AG09309 (cell line): Measurements from ENCODE around the gene DNAH3.
"Not testable (repeated sequence)": the region's sequence is repeated elsewhere in the genome, so short reads cannot be mapped to it uniquely, and the experiment has no call there.

ENCODE experiments used
- DNase-seq: peaks from one replicate; pipeline ENCODE4 v3.0.0-alpha.2; 2010; ENCODE audit warnings: low read depth
- H3K4me3 ChIP-seq: 2 replicates; pipeline ENCODE4 v1.5.1; 2011; ENCODE audit warnings: mild to moderate bottlenecking, low read depth, low read length, moderate library complexity; ENCODE audit not compliant: control insufficient read depth
- CTCF ChIP-seq: IDR thresholded peaks from 2 replicates; pipeline ENCODE4 v1.5.1; 2011; ENCODE audit warnings: mild to moderate bottlenecking, low read depth, low read length, inconsistent platforms; ENCODE audit not compliant: insufficient read depth, control insufficient read depth; ENCODE audit errors: missing control alignments

The DNAH3 gene

GRCh38 chr16:21161211-21161610 lies 10.6 kb upstream of the DNAH3 start:
- TF ChIP-seq CTCF = no peak
- no peak for DNase-seq
- H3K4me3 ChIP-seq = no peak overlapping the region

DNA sequence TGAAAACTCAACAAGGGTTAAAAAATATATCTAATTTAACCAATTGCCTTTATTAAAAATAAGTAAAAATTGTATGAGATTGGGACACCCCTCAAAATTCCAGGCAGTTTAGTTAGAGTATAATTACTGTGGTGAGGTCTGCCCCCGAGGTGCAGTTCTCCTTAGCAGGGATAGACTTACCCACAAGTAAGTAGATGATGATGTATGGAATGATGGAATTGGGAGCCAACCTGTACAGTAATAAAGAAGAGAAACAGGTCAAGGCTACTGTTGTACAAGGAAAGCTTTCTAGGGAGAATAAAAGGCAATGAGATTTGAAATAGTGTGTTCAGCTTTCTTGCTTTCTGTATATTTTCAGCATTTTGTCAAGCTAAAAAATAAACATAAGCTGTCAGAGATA lies 9.6 kb upstream of the DNAH3 start:
- TF ChIP-seq CTCF = no peak
- DNase-seq = no peak
- H3K4me3 ChIP-seq = no peak overlapping the region

- no peak for TF ChIP-seq CTCF
- no peak for DNase-seq
- peak overlapping the region; percentile 78 for H3K4me3 ChIP-seq
These were observed 8.8 kb upstream of the DNAH3 start for GRCh38 chr16:21159281-21159951.

DNA sequence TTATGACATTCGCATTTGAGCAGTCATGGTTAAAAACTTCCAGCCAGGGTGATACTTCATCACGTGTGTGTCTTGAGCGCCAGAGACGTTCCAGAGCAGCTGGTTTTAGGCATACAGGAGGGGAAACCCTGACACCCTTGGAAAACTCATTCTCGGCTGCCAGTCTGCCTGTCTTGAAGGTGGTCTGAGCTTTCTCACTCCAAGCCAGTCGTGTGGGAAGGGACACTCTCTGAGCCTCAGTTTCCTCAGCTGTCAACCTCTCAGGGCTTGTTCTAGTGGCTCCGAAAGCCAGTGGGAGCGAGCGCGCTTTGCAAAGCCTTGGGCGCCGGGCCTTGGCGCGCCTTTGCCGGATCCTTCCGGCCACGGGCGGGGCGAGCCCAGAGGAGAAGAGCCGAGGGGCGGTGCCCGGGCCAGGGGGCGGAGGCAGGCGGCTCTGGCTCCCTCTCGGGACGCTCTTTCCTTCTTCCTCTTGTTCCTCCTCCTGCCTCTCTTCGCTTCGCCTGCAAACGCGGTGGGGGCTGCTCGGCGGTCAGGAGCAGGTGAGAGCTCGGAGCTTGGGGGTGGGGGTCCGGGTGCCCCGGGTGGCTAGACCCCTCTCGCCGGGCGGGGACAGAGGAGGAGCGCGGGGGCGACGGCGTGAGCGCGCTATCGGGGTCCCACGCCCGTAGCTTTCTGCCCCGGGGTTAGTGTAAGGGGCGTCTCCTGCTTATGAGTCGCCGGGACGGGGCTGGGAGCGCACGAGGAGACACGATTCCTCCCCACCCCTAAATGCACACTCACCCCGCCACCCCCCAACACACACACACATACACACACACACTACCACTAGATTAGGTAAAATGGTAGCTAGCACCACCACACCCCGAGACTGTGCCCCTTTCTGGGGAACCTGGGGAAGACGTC lies 7.8 kb upstream of the DNAH3 start, which contains the start of gene LDAF1:
Gene LDAF1, plus strand, starts transcription at position 467 of the 903 bp plus-strand sequence. CDS start 2,509 bp downstream, outside the sequence.
- peak within 1 kb of the TSS; percentile 78 for H3K4me3 ChIP-seq
- no peak for TF ChIP-seq CTCF

GRCh38 chr16:21157632-21158031 lies 7.0 kb upstream of the DNAH3 start:
- no peak for TF ChIP-seq CTCF
- no peak overlapping the region for H3K4me3 ChIP-seq

More for the DNA sequence above, 7.8 kb upstream of the DNAH3 start, which contains the start of gene LDAF1:
- no peak for DNase-seq

DNA sequence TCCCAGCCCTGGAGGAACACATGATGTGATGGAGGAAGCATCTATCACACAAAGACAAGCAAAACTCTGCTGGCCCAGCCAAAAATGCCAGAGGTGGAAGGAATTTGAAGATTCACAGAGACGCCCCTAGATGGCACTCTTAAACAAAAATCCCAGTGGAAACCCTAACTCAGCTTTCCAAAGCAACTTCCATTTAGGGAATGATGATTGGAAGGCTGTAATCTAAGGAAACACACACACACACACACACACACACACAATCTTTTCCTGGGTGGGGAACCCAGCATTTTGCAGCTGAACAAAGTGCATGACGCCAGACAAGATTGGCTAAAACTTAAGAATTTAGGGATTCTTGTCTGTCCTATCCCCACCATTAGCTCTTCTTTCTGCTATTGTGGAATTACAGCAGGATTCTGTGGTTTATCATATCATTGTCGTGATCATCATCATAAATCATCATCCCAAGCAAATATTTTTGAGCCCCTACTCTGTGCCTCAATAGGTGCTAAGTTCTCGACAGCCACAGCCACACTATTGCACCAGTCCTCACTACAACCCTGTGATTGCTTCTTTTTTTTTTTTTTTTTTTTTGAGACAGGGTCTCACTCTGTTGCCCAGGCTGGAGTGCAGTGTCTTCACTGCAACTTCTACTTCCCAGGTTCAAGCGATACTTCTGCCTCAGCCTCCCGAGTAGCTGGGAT lies 6.3 kb upstream of the DNAH3 start:
- TF ChIP-seq CTCF = peak; percentile 75
- peak; percentile 70 for DNase-seq

More at GRCh38 chr16:21157632-21158031, 7.0 kb upstream of the DNAH3 start:
- DNase-seq = no peak

DNA sequence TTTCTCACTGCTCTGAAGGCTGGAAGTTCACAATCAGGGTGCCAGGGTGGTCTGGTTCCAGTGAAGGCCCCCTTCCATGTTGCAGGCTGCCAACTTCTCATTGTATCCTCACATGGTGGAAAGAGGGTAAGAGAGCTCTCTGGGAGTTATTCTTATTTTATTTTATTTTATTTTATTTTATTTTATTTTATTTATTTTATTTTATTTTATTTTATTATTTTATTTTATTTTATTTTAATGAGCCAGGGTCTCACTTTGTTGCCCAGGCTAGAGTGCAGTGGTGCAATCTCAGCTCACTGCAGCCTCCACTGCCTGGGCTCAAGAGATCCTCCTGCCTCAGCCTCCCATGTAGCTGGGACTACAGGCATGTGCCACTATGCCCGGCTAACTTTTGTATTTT lies 5.4 kb upstream of the DNAH3 start:
- H3K4me3 ChIP-seq, DNase-seq: not testable (repeated sequence)

More for the DNA sequence above, 6.3 kb upstream of the DNAH3 start:
- H3K4me3 ChIP-seq = no peak overlapping the region

DNA sequence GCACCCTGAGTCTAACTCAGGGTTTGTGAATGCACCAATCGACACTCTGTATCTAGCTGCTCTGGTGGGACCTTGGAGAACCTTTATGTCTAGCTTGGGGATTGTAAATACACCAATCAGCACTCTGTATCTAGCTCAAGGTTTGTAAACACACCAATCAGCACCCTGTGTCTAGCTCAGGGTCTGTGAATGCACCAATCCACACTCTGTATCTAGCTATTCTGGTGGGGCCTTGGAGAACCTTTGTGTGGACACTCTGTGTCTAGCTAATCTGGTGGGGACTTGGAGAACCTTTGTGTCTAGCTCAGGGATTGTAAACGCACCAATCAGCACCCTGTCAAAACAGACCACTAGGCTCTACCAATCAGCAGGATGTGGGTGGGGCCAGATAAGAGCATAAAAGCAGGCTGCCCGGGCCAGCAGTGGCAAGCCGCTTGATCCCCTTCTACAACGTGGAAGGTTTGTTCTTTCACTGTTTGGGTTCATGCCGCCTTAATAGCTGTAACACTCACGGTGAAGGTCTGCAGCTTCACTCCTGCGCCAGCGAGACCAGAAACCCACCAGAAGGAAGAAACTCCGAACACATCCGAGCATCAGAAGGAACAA lies 2.6 kb upstream of the DNAH3 start:
- not testable (repeated sequence) for H3K4me3 ChIP-seq, DNase-seq

DNA sequence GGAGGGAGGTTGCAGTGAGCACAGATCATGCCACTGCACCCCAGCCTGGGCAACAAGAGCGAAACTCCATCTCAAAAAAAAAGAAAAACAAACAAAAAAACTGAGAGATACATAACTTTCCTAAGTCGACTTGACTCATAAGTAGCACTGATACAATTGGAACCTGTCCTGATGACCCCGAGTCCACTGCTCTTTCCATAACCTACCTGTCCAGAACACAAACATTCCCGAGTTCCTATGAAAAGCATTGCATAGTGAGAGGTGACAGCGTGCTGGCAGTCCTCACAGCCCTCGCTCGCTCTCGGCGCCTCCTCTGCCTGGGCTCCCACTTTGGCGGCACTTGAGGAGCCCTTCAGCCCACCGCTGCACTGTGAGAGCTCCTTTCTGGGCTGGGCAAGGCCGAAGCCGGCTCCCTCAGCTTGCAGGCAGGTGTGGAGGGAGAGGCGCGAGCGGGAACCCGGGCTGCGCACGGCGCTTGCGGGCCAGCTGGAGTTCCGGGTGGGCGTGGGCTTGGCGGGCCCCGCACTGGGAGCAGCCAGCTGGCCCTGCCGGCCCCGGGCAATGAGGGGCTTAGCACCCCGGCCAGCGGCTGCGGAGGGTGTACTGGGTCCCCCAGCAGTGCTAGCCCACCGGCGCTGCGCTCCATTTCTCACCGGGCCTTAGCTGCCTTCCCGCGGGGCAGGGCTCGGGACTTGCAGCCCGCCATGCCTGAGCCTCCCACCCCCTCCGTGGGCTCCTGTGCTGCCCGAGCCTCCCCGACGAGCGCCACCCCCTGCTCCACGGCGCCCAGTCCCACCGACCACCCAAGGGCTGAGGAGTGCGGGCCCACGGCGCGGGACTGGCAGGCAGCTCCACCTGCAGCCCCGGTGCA lies 1.7 kb upstream of the DNAH3 start:
- DNase-seq = not testable (repeated sequence)

More for the DNA sequence above, 1.7 kb upstream of the DNAH3 start:
- not testable (repeated sequence) for H3K4me3 ChIP-seq
